WTC11 (cell line): ENCODE results near the gene KCNC4. TPM values are rescaled to one million over a fixed set of nuclear protein-coding genes. Genes with fewer than 3 reads are reported as not detected.

Experiments used
- ATAC-seq: fragments of 200-7000 bp; cut with Tn5 transposase; 2 replicates; pipeline ENCODE4 v1.10.0; 2021; ENCODE audit warnings: mild to moderate bottlenecking, moderate library complexity
- CTCF ChIA-PET: fragments of 300-600 bp; sonication (Branson Sonifier 250); formaldehyde crosslinking; loops from one replicate; lab custom pipeline; 2021; ENCODE audit warnings: antibody characterized with exemption; lab: Charles Lee
- POLR2A ChIA-PET: fragments of 350-600 bp; sonication (Branson Sonifier 250); formaldehyde crosslinking; loops from one replicate; lab custom pipeline; 2021; ENCODE audit warnings: antibody characterized with exemption; lab: Charles Lee
- DNase-seq: peaks from one replicate; pipeline ENCODE4 v3.0.0; 2021; ENCODE audit warnings: low spot score
- H3K27ac Mint-ChIP-seq: 2 replicates; pipeline ENCODE4 v1.8.0; 2021; ENCODE audit warnings: mixed read lengths
- H3K27me3 Mint-ChIP-seq: 2 replicates; pipeline ENCODE4 v1.8.0; 2021; ENCODE audit warnings: low read depth, mild to moderate bottlenecking, moderate library complexity, mixed read lengths
- H3K36me3 Mint-ChIP-seq: 2 replicates; pipeline ENCODE4 v1.8.0; 2021; ENCODE audit warnings: mixed read lengths
- H3K4me1 Mint-ChIP-seq: 2 replicates; pipeline ENCODE4 v1.8.0; 2022; ENCODE audit warnings: mixed read lengths
- H3K4me3 Mint-ChIP-seq: 2 replicates; pipeline ENCODE4 v1.8.0; 2021; ENCODE audit warnings: mild to moderate bottlenecking, moderate library complexity, mixed read lengths
- H3K9me3 Mint-ChIP-seq: 2 replicates; pipeline ENCODE4 v1.8.0; 2021; ENCODE audit warnings: mixed read lengths
- ELF4 ChIP-seq: sonication (generic); formaldehyde crosslinking; IDR thresholded peaks from 2 replicates; pipeline ENCODE4 v1.8.1; 2022; ENCODE audit warnings: low read depth, mild to moderate bottlenecking, moderate library complexity, missing genetic modification reagents
- EMX1 ChIP-seq: fragments of 250-450 bp; sonication (Bioruptor Pico); IDR thresholded peaks from 2 replicates; pipeline ENCODE4 v1.8.0; 2021; ENCODE audit warnings: mild to moderate bottlenecking
- ESRRA ChIP-seq: sonication (generic); formaldehyde crosslinking; IDR thresholded peaks from 2 replicates; pipeline ENCODE4 v1.8.1; 2022; ENCODE audit warnings: mild to moderate bottlenecking, missing genetic modification reagents, borderline replicate concordance
- IRF2 ChIP-seq: sonication (generic); formaldehyde crosslinking; IDR thresholded peaks from 2 replicates; pipeline ENCODE4 v1.8.0; 2022; ENCODE audit warnings: low read depth, missing genetic modification reagents, borderline replicate concordance
- RORB ChIP-seq: fragments of 250-450 bp; sonication (Bioruptor Pico); IDR thresholded peaks from 2 replicates; pipeline ENCODE4 v1.9.0; 2021; ENCODE audit warnings: mild to moderate bottlenecking
- SP1 ChIP-seq: sonication (generic); formaldehyde crosslinking; conservative IDR thresholded peaks from 2 replicates; pipeline ENCODE4 v1.8.1; 2022; ENCODE audit warnings: missing genetic modification reagents
- ZNF317 ChIP-seq: sonication (generic); formaldehyde crosslinking; IDR thresholded peaks from 2 replicates; pipeline ENCODE4 v1.8.1; 2023; ENCODE audit warnings: low read depth, mild to moderate bottlenecking, moderate library complexity, missing genetic modification reagents, borderline replicate concordance
- total RNA-seq: library from RNA; stranded (reverse); gene quantifications from 3 replicates; pipeline ENCODE4 v1.2.3, GENCODE V29; 2021
- TF ChIP-seq, protein P1 (sequence below): sonication (generic); formaldehyde crosslinking; IDR thresholded peaks from 2 replicates; pipeline ENCODE4 v1.8.1; 2023; ENCODE audit warnings: mild to moderate bottlenecking, missing genetic modification reagents, borderline replicate concordance
- TF ChIP-seq, protein P2 (sequence below): sonication (generic); formaldehyde crosslinking; IDR thresholded peaks from 2 replicates; pipeline ENCODE4 v1.8.0; 2023; ENCODE audit warnings: mild to moderate bottlenecking, missing genetic modification reagents
- TF ChIP-seq, protein P3 (sequence below): fragments of 250-450 bp; sonication (Bioruptor Pico); IDR thresholded peaks from 2 replicates; pipeline ENCODE4 v1.8.0; 2021; ENCODE audit warnings: mild to moderate bottlenecking
- TF ChIP-seq, protein P4 (sequence below): sonication (generic); formaldehyde crosslinking; IDR thresholded peaks from 2 replicates; pipeline ENCODE4 v1.8.0; 2022; ENCODE audit warnings: missing genetic modification reagents
- TF ChIP-seq, protein P5 (sequence below): fragments of 250-450 bp; sonication (Bioruptor Pico); IDR thresholded peaks from 2 replicates; pipeline ENCODE4 v2.1.2; 2022; ENCODE audit warnings: mild to moderate bottlenecking, moderate library complexity
- TF ChIP-seq, protein P6 (sequence below): fragments of 250-450 bp; sonication (Bioruptor Pico); conservative IDR thresholded peaks from 2 replicates; pipeline ENCODE4 v1.9.0; 2021; ENCODE audit warnings: mild to moderate bottlenecking

The KCNC4 gene
- total RNA-seq, 1 experiment from 2014 or later = 19.9 TPM

DNA sequence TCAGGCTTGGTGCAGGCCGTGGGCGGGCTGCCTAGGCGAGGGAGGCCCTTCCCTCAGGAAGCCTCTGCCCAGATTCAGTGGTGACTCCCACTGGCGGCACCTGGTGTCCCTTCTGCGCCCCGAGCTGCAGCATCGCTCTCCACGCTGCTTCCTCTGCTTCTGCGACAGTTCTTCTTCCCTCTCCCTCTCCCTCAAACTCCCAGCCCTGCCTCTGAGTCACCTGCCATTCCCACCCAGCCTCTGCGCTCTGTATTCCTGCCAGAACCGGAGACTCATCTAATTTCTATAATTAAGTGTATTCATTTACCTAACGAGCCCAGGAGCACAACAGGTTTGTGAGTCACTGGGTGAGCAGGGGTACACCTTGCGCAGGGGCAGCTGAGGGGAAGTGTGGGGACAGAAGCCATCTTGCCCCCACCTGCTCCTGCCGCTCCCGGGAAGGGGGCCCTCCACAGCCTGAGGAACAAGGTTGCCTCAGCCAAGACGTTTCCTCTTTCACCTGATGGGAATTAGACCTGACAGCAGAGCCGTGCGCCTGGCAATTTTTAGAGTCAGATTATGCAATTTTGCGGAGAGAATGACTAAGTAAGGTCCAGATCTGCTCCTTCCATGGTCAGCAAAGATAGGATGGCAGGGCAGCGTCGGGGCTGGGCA lies 19.4 kb downstream of the KCNC4 start (continued):
- TF ChIP-seq, protein P1, sequence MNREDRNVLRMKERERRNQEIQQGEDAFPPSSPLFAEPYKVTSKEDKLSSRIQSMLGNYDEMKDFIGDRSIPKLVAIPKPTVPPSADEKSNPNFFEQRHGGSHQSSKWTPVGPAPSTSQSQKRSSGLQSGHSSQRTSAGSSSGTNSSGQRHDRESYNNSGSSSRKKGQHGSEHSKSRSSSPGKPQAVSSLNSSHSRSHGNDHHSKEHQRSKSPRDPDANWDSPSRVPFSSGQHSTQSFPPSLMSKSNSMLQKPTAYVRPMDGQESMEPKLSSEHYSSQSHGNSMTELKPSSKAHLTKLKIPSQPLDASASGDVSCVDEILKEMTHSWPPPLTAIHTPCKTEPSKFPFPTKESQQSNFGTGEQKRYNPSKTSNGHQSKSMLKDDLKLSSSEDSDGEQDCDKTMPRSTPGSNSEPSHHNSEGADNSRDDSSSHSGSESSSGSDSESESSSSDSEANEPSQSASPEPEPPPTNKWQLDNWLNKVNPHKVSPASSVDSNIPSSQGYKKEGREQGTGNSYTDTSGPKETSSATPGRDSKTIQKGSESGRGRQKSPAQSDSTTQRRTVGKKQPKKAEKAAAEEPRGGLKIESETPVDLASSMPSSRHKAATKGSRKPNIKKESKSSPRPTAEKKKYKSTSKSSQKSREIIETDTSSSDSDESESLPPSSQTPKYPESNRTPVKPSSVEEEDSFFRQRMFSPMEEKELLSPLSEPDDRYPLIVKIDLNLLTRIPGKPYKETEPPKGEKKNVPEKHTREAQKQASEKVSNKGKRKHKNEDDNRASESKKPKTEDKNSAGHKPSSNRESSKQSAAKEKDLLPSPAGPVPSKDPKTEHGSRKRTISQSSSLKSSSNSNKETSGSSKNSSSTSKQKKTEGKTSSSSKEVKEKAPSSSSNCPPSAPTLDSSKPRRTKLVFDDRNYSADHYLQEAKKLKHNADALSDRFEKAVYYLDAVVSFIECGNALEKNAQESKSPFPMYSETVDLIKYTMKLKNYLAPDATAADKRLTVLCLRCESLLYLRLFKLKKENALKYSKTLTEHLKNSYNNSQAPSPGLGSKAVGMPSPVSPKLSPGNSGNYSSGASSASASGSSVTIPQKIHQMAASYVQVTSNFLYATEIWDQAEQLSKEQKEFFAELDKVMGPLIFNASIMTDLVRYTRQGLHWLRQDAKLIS (CRISPR knock-in tag) = no peak
- TF ChIP-seq, protein P2, sequence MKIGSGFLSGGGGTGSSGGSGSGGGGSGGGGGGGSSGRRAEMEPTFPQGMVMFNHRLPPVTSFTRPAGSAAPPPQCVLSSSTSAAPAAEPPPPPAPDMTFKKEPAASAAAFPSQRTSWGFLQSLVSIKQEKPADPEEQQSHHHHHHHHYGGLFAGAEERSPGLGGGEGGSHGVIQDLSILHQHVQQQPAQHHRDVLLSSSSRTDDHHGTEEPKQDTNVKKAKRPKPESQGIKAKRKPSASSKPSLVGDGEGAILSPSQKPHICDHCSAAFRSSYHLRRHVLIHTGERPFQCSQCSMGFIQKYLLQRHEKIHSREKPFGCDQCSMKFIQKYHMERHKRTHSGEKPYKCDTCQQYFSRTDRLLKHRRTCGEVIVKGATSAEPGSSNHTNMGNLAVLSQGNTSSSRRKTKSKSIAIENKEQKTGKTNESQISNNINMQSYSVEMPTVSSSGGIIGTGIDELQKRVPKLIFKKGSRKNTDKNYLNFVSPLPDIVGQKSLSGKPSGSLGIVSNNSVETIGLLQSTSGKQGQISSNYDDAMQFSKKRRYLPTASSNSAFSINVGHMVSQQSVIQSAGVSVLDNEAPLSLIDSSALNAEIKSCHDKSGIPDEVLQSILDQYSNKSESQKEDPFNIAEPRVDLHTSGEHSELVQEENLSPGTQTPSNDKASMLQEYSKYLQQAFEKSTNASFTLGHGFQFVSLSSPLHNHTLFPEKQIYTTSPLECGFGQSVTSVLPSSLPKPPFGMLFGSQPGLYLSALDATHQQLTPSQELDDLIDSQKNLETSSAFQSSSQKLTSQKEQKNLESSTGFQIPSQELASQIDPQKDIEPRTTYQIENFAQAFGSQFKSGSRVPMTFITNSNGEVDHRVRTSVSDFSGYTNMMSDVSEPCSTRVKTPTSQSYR (CRISPR knock-in tag) = no peak
- no peak for TF ChIP-seq ESRRA (CRISPR knock-in tag)

DNA sequence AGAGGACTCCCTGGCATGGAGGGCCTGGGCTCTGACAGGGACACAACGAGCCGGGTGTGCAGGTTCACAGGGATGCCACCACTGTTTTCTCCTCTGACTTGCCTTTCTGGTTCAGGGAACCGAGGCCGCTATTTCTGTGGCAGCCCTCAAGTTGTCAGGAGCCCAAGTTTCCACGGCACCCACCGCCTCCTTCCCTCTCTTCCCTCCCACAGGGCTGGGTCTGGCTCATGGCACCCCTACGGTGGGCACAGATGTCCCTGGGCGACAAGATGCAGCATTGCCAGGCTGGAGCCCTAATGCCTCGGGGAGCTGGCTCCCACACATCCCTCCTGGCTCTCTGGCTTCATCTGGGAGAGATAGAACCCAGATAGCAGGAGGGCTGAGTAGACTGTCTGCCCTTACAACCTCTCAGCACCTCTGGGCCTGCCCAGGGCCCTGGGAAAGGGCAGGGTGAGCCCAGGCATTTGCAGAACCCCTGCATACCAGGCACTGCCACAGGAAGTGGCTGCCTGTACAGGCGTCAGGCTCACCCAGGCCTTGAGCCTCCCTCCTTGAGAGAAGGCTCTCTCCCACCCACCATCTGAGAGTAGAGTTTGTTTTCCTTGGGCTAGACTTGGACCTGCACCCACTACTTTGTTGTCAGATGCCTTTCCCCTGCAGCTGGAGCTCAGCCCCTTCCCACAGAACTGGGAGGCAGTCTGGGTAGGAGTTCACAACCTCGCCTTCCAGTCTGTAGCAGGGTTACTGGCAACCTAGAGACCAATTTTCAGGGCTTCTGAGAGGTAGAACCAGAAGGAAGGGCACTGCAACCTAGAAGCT lies 20.5 kb downstream of the KCNC4 start:
- Mint-ChIP-seq H3K27me3 (no peaks in the 10 kb centered on the region), H3K27ac (no peak overlapping the region), H3K4me3 (no peak overlapping the region), H3K9me3 (peaks cover 9% of the 10 kb centered on the region), H3K4me1 (peaks cover 8% of the 10 kb centered on the region), H3K36me3 (peaks cover 32% of the 10 kb centered on the region)
- no peak for ATAC-seq
- ChIA-PET CTCF (interaction anchor here (1.8 to 1.9 kb wide), 2 partner anchors 82 to 143 kb away, joined by 4 to 8 read pairs; no protein-coding TSS in a partner anchor), POLR2A (no interaction called here)
- no peak for DNase-seq
- TF ChIP-seq, protein P3, sequence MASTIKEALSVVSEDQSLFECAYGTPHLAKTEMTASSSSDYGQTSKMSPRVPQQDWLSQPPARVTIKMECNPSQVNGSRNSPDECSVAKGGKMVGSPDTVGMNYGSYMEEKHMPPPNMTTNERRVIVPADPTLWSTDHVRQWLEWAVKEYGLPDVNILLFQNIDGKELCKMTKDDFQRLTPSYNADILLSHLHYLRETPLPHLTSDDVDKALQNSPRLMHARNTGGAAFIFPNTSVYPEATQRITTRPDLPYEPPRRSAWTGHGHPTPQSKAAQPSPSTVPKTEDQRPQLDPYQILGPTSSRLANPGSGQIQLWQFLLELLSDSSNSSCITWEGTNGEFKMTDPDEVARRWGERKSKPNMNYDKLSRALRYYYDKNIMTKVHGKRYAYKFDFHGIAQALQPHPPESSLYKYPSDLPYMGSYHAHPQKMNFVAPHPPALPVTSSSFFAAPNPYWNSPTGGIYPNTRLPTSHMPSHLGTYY (CRISPR knock-in tag) = no peak
- TF ChIP-seq SP1 (no peak), ELF4 (CRISPR knock-in tag) (no peak), IRF2 (no peak), RORB (CRISPR knock-in tag) (no peak), ZNF317 (CRISPR knock-in tag) (no peak), EMX1 (CRISPR knock-in tag) (no peak)
- TF ChIP-seq, protein P4, sequence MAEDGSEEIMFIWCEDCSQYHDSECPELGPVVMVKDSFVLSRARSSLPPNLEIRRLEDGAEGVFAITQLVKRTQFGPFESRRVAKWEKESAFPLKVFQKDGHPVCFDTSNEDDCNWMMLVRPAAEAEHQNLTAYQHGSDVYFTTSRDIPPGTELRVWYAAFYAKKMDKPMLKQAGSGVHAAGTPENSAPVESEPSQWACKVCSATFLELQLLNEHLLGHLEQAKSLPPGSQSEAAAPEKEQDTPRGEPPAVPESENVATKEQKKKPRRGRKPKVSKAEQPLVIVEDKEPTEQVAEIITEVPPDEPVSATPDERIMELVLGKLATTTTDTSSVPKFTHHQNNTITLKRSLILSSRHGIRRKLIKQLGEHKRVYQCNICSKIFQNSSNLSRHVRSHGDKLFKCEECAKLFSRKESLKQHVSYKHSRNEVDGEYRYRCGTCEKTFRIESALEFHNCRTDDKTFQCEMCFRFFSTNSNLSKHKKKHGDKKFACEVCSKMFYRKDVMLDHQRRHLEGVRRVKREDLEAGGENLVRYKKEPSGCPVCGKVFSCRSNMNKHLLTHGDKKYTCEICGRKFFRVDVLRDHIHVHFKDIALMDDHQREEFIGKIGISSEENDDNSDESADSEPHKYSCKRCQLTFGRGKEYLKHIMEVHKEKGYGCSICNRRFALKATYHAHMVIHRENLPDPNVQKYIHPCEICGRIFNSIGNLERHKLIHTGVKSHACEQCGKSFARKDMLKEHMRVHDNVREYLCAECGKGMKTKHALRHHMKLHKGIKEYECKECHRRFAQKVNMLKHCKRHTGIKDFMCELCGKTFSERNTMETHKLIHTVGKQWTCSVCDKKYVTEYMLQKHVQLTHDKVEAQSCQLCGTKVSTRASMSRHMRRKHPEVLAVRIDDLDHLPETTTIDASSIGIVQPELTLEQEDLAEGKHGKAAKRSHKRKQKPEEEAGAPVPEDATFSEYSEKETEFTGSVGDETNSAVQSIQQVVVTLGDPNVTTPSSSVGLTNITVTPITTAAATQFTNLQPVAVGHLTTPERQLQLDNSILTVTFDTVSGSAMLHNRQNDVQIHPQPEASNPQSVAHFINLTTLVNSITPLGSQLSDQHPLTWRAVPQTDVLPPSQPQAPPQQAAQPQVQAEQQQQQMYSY = no peak
- TF ChIP-seq, protein P5, sequence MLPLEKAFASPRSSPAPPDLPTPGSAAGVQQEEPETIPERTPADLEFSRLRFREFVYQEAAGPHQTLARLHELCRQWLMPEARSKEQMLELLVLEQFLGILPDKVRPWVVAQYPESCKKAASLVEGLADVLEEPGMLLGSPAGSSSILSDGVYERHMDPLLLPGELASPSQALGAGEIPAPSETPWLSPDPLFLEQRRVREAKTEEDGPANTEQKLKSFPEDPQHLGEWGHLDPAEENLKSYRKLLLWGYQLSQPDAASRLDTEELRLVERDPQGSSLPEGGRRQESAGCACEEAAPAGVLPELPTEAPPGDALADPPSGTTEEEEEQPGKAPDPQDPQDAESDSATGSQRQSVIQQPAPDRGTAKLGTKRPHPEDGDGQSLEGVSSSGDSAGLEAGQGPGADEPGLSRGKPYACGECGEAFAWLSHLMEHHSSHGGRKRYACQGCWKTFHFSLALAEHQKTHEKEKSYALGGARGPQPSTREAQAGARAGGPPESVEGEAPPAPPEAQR (CRISPR knock-in tag) = no peak
- TF ChIP-seq, protein P6, sequence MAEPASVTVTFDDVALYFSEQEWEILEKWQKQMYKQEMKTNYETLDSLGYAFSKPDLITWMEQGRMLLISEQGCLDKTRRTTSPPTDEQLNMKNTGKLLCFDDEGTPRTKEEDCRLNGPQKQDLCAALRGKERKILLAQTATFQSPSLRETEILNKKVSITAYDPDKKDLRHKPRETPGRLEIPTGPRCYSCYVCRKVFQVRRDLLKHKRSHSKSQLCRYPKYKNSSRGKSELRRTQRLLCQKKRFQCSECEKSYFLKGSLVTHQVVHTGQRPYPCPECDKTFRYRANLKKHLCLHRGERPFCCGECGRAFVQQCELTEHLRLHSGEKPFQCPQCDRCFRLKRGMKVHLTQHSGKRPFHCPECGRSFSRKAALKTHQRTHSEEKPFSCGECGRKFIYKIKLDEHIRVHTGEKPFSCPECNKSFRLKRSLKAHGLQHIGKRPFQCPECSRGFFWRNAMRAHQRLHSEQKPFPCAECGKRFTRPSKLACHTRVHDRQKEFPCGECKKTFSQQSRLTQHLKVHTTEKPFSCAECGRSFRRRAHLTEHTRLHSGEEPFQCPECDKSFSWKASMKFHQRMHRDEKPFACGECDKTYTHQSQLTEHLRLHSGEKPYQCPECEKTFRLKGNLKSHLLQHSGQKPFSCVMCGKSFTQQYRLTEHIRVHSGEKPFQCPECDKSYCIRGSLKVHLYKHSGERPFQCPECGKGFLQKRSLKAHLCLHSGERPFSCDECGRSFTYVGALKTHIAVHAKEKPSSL (CRISPR knock-in tag) = no peak
